Tibial nerve (tissue), 4 donors: ENCODE data around the gene MRPS7.

Experiments used
- CTCF ChIP-seq, 5 experiments: fragments of 200-600 bp in 3 of 5; fragments of 450-650 bp in 2 of 5; sonication (generic) in 3 of 5; IDR thresholded peaks; one replicate each; pipeline ENCODE4 v1.5.1; 2016 to 2019; ENCODE audit warnings: antibody characterized with exemption in 5 of 5, mild to moderate bottlenecking in 3 of 5, moderate library complexity in 2 of 5
- EP300 ChIP-seq, 2 donors: sonication (generic); formaldehyde crosslinking; IDR thresholded peaks; one replicate each; pipeline ENCODE4 v1.6.1; 2017; ENCODE audit warnings: antibody characterized with exemption in 2 of 2, mild to moderate bottlenecking in 1 of 2
- POLR2A ChIP-seq, 2 donors: fragments of 450-650 bp; IDR thresholded peaks; one replicate each; pipeline ENCODE4 v1.6.1; 2017; ENCODE audit warnings: antibody characterized with exemption in 2 of 2, mild to moderate bottlenecking in 2 of 2, moderate library complexity in 2 of 2

- TF ChIP-seq CTCF (IDR thresholded peaks at IDR 0.05) (no peak), POLR2A (IDR thresholded peaks at IDR 0.05) (no peak), EP300 (IDR thresholded peaks at IDR 0.05) (no peak)
These were observed 26.7 kb downstream of the MRPS7 start for GRCh38 chr17:75288359-75288758.
